ENCODE results near the gene BCKDK.

DNA sequence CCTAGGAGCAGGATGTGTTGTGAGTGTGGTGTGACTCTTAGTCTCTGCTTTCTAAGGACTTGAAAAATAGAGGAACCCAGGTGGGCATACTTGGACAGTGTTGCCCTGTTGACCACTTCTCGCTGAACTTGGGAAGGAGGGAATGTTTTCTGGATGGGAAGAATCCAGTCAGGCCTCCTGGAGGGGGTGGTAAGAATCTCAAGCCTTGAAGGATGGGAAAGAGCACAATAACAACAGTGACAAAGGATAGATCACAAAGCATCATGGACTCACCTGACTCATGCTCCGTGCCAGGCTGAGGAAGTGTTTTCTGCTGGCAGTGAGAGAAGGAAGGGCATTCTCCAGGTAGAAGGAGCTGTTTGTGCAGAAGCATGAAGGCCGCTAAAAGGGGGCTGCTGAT lies 17.7 kb downstream of the BCKDK start:
- TF ChIP-seq POLR2A (IDR thresholded peaks at IDR 0.05) = no peak
- no peak for TF ChIP-seq POLR2AphosphoS5 (IDR thresholded peaks at IDR 0.05)

All from breast epithelium (tissue), 3 donors.